Cortex of kidney (tissue), 1 donor: ENCODE measurements around the gene TMEM232.
"Not testable (repeated sequence)": the region's sequence is repeated elsewhere in the genome, so short reads cannot be mapped to it uniquely, and the experiment has no call there.

Experiments used
- DNase-seq: peaks from one replicate; lab custom pipeline; 2025; lab: John Stamatoyannopoulos, UW

Gene TMEM232

DNA sequence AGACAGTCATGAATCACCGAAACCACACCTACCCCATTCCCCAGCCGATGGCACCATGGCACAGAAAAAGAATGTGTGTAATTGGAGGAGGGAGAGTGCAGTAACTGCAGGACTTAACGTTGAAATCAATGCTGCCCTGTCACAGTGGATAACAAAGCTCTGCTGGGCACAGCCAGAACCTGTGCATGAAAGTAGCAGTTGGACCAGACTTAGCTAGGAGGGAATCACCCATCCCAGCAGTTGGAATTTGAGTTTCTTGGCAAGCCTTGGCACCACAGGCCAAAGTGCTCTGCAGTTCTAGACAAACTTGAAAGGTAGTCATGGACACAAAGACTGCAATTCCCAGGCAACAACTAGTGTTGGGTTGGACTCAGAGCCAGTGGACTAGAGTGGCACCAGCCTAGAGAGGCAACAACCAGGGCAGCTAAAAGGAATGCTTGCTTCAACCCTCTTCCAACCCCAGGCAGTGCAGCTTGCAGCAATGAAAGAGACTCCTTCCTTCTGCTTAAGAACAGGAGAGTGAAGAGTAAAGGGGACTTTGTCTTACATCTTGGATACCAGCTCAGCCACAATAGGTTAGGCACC is 19.1 kb downstream of the TMEM232 start:
- DNase-seq: no peak

DNA sequence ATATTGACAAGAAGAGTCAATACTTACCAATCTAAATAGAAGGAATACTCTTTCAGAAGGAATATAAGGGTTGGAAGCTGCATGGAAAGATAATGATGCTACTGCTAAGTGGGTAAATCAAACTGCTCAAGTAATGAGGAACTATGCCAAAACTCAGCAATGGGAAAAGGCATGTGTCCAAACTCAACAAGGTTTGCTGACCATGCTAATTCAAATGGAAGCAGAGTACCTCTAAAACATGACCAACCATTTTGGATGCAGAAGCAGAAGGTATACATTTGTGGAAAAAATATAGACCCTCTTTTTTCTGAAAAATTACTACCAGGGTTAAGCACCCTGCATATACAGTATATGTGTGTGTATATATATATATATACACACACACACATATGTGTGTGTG is 21.1 kb downstream of the TMEM232 start:
- no peak for DNase-seq

DNA sequence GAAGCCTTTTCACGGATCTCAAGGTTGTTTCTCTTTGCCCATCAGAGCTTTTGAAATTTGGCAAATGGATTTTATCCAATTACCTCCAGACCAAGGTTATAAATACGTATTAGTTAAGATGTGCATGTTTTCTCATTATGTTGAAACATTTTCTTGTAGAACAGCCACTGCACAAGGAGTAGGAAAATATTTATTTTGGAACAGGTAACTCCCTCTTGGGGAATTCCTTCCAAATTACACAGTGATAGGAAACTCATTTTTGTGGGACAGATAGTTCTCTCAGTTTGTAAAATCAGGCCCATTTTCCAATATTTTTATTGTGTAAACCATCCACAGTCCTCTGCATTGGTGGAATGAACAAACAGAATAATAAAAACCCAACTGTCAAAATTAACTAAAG is 23.0 kb downstream of the TMEM232 start:
- DNase-seq: no peak

DNA sequence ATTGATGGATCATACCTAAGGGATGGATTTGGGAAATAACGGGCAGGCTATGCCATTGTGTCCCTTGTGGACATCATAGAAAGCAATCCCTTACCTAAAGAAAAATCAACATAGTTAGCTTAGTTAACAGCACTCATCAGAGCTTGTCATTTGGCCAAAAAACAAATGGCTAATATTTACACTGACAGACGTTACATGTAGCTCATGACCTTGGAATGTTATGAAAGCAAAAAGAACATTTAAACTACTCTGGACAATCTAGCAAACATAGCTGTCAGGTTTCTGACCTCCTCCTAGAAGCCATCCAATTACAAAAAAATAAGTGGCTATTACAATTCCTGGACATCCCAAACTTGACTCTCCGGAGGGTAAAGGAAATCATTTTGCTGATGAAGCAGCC is 23.8 kb downstream of the TMEM232 start:
- no peak for DNase-seq

DNA sequence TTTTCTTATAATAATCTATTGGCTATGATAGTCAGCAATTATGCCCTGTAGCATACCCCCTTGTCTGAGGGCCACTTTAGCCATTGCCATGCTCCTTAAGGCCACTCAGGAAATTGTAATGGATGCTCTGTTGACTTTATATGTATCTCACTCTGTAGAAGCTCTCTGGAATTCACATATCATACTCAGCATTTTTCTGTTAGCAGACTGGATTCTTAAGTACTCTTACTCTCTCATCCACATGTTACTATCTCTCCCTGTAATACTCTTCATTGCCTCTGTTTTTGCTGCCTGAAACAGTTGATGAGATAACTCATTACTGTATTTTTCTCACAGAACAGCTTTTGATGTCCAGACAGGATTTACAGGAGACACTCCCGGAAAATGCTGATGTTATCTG is 24.2 kb downstream of the TMEM232 start:
- DNase-seq: no peak

DNA sequence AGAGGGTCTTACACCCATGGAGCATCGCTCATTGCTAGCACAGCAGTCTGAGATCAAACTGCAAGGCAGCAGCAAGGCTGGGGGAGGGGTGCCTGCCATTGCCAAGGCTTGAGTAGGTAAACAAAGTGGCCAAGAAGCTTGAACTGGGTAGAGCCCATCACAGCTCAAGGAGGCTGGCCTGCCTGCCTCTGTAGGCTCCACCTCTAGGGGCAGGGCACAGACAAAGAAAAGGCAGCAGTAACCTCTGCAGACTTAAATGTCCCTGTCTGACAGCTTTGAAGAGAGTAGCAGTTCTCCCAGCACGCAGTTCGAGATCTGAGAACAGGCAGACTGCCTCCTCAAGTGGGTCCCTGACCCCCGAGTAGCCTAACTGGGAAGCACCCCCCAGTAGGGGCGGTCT is 33.8 kb downstream of the TMEM232 start:
- DNase-seq: not testable (repeated sequence)

DNA sequence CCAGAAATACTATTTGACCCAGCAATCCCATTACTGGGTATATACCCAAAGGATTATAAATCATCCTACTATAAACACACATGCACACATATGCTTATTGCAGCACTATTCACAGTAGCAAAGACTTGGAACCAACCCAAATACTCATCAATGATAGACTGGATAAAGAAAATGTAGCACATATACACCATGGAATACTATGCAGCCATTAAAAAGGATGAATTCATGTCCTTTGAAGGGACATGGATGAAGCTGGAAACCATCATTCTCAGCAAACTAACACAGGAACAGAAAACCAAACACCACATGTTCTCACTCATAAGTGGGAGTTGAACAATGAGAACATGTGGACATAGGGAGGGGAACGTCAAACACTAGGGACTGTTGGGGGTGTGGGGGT is 35.9 kb downstream of the TMEM232 start:
- DNase-seq: not testable (repeated sequence)

DNA sequence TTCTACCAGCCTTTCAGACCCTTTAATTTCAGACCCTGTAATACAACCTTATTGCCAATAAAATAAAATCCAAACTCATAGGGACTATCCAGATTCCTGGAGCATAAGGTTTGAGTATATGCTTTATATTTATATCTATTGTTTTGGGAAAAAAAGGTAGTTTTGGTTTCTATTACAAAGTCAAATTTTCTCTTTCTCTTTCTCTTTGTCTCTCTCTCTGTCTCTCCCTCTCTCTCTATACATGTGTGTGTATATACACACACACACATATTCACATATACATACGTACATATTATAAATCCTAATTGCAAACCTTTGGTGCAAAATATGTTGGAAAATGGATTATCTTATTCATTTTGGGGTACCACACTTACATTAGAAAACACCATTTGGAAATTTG is 39.0 kb downstream of the TMEM232 start:
- no peak for DNase-seq

DNA sequence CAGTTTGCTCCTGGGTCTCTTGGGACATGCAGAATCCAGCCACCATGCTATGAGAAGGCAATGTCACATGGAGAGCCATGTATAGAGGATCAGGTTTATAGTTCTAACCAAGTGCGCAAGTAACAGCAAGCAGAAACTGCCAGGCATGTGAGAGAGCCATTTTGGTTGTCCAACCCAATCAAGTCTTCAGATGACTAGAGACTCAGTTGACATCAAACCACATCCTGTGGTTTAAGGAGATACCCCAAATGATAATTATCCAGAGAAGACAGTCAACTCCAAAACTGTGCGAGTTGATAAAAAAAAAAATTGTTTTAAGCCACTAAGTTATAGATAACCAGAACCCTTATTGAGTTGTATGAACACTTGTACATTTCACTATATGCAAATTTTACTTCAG is 40.2 kb downstream of the TMEM232 start:
- no peak for DNase-seq

DNA sequence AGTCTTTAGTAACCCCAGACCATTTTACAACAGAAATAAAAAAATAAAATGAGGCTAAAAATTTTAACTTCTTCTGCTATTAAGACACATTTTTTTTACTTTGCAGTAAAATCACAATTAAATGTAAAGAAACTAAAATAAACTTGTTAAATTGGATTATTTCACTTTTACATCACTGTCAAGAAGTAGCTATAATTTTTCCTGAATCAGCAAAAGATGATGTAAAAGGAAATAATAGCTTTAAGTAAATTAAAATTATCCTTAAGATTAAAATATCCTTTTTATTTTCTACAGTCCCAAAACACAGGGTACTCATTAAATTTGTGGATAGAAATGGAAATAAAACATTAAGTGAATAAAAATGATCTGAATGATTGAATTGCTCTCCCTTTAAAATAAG is 44.5 kb downstream of the TMEM232 start:
- no peak for DNase-seq

DNA sequence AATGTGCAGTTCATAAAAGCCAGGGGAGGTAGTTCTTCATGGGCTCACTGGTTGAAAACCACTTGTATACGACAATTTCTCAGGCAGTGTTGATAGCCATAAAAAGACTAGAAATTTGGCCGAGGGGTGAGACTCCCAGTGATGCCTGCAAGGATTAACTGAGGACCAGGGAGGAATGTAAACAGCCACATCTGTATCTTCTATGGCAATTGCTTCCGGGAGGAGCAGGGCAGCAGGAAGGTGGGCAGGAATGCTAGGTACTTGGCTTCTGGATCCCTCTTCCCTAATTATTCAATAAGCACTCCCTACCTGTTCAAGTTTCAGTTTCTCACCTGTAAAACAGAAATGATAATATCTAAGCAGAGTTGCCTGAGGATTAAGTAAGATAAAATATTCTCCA is 45.4 kb downstream of the TMEM232 start:
- DNase-seq: no peak

DNA sequence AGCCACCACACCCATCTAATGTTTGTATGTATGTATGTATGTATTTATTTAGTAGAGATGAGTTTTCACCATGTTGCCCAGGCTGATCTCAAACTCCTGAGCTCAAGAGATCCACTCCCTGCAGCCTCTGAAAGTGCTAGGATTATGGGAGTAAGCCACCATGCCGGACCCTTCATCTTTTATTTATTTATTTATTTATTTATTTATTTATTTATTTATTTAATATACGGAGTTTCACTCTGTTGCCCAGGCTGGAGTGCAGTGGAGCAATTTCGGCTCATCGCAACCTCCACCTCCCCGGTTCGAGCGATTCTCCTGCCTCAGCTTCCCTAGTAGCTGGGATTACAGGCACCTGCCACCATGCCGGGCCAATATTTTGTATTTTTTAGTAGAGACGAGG is 49.9 kb downstream of the TMEM232 start:
- DNase-seq: not testable (repeated sequence)

DNA sequence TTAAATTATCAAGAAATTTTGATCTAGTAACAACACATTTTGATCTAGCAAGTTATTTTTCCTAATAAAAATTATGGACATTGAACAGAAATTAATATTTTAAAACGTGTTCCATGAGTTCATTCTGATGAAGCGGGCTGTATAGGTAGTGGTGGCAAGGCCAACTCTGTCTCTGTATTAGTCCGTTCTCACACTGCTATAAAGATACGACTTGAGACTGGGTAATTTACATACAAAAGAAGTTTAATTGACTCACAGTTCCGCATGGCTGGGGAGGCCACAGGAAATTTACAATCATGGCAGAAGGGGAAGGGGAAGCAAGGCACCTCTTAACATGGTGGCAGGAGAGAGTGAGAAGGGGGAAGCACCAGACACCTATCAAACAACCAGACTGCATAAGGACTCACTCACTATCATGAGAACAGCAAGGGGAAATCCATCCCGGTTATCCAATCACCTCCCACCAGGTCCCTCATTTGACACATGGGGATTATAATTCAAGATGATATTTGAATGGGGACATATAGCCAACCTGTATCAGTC is 61.2 kb downstream of the TMEM232 start:
- no peak for DNase-seq

DNA sequence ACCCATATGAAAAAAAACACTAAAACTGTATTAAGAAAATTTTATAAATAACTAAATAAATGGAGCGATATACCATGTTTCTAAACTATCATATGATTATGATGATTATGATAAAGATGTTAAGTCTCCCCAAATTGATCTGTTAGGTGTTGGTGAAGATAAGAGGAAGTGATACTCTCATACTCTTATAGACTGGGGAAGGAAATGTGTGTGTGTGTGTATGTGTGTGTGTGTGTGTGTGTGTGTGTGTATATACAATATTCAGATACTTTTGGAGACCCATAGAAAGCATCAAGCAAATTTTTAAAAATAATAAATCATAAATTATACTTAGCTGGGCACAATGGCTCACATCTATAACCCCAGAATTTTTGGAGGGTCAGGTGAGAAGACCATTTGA is 62.9 kb downstream of the TMEM232 start:
- no peak for DNase-seq

DNA sequence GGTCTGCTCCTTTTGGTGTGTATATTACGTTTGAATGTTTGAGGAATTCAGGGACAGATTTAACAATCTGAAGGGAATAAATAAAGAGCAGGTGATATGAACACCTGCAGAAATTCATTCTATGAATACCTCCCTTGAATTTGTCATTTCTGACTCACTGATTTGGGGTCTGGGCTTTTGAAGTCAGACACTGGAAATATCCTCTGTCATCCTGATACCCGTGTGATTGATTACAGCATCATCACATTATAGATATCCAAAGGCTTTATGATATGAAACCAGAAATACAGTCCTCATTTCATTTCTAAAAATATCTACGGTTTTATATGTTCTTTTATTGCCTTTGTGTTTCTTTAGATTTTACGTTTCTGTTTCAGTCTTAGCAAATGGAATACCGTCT is 68.5 kb downstream of the TMEM232 start:
- DNase-seq: no peak

DNA sequence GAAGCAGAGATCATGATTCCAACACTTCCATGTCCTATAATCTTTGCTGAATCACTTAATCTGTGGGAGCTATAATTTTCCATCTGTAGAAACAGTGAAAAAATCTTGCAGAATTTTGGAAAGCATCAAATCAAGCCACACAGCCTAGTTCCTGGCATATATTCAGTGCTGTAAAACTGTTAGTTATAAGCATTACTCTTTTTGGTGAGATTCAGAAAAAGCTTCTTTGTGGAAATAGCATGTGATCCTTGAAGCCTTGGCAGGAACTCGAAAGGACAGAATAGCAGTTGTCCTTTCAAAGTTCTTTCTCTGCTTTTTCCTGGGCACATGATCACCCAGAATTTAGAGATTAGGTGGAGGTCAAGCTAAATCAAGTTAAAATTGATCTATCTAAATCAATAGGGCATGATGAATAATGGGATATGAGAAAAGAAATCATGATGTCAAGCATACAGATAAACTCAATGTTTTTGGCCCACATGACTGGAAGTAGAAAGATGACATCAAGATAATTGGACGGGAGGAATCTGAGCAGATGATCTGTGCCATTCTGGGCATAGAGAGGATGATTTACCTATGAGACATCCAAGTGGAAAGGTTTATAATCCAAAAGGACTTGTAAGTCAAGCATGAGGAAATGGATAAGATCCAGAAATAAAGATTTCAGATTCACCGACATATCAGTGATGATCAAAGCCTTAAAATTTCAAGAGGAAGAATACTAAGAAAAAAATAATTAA is 73.1 kb downstream of the TMEM232 start:
- no peak for DNase-seq

DNA sequence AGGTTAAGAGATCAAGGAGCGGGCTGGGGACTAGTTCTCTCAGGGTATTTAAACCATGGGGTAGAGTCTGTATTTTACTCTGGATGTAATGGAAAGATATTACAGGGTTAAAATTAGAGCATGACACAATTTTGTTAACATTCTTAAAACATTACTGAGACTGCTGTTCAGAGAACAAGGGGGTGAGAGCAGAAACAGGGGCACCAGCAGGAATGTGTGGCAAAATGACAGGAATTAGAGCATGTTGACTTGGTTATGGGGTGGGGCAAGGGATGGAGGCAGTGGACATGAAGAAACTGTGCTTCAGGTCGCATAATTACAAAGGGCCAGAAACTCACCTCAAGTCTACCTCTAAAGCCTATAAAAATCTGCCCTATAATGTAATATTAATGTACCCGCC is 75.0 kb downstream of the TMEM232 start:
- no peak for DNase-seq

DNA sequence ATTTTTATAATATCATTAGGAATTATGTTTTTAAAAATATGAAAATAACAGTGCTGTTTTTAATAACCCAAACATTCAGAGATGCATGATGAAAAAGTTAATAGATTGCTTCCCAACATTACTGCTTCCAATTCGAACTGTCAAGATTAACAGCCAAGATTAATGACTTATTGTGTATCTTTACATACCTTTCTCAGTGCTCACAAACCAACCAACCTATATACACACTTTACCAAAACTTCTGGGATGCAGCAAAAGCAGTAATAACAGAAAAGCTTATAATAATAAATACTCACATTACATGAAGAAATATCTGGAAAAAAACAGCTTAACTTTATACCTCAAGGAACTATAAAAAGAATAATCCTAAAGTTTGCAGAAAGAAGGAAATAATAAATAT is 82.1 kb downstream of the TMEM232 start:
- no peak for DNase-seq

DNA sequence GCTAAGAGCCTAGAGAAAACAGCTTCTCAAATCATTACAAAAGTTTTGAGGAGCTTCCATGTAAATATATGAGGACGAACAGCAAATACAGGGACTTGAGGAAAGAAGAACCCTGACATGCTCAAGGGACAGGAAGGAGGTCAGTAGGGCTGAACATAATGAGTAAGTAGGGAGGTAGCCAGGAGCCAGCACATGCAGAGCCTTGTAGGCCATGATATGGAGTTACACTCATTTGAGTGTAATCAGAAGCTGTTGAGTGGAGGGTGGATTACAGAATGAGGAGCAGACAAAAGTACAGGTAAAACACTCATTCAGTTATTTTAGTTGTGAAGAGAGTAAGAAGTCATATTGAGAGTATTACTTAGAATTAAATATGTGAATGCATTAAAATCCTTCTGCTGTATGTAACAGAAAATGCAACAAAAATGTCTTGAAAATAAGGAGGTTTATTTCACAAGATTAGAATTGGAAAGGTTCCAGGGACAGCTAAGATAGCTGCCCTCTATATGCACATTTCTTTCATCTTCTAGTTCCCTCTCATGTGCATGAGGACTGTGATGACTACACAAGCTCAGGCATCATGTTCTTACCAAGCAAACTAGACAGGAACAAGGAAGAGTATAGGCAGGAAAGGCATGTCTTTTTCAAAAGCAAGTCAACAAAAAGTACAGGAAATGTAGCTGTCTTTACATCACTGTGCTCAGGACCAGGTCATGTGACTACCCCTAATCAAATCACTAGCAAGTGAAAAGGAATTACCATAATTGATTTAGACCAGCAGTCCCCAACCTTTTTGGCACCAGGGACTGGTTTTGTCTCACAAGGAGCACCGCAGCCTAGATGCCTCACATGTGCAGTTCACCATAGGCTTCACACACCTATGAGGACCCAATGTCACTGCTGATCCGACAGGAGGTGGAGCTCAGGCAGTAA is 87.2 kb downstream of the TMEM232 start:
- no peak for DNase-seq

DNA sequence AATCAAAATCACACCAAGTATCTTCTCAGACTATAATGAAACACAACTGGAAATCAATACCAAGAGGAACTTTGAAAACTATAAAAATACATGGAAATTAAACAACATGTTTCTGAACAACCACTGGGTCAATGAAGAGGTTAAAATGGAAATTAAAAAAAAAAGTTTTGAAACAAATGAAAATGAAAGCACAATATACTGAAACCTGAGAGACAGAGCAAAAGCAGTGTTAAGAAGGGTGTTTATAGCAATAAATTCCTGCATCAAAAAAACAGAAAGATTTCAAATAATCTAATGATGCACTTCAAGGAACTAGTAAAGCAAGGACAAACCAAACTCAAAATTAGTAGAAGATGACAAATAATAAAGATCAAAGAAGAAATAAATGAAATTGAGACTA is 92.0 kb downstream of the TMEM232 start:
- DNase-seq: no peak

DNA sequence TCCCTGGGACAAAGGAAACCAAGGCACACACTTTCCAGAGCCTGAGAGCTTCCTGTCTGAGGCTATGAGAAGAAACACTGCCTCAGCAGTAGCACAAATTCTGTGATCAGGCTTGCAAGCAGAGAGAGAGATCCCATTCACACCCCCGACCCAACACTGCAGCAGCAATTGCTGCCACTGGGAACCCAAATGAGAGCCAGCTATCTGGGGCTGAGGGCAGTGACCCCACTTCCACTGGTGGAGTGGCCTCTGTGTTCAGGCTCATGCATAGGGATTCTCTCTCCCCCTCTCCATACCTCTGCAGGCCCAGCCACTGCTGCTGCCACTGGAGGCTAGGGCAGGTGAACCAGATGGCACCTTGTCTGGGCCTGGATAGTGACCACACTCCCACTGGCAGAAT is 95.2 kb downstream of the TMEM232 start:
- no peak for DNase-seq

DNA sequence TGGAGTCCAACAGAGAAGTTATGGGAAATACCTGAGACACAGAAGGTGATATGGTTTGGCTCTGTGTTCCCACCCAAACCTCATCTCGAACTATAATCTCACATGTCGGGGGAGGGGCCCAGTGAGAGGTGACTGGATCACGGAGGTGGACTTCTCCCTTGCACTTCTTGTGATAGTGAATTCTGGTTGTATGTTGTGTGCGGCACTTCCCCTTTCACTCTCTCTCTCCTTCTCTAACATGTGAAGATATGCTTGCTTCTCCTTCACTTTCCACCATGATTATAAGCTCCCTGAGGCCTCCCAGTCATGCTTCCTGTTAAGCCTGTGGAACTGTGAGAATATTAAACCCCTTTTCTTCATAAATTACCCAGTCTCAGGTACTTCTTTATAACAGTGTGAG is 96.1 kb downstream of the TMEM232 start:
- no peak for DNase-seq
